HG03039 (cell line): ENCODE results near the gene GOLGA3.
"Not testable (repeated sequence)": the region's sequence is repeated elsewhere in the genome, so short reads cannot be mapped to it uniquely, and the experiment has no call there.

Experiments
- ATAC-seq: cut with Tn5 transposase; IDR thresholded peaks from one replicate; pipeline ENCODE4 v1.9.1; 2021; ENCODE audit warnings: mild to moderate bottlenecking, moderate library complexity; ENCODE audit not compliant: unreplicated experiment

Gene GOLGA3

DNA sequence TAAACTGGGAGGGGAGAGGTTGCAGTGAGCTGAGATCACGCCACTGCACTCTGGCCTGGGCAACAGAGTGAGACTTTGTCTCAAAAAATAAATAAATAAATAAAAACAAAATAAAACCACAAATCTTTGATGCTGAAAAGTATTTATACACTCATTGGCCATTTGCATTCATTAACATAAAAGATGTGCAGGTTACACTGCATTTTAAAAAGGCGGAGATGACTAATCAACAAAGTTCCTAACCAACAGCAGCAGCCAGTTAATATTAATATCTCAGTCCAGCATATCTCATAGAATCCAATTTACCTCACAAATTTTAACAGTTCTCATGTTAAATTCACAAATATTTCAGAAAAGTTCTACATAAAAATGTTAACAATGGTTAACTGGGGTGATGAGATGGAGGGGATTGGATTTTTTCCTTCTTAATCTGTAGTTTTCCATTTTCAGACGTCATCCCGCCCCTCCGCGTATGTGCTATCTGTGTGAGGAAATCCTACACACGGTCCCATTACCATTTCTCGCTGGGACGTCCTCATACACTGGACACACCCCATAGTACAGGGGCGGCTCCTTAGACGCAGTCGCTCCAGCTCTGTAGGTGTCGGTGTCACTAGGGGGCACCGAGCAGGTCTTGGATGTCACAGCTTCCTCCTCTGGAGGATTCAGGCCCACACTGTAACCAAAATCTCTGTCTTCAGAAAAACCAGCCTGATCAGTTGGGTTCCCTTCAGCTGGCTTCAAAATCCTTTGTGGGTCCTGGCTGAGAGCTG, 74.3 kb downstream of the GOLGA3 start:
- no peak for ATAC-seq

DNA sequence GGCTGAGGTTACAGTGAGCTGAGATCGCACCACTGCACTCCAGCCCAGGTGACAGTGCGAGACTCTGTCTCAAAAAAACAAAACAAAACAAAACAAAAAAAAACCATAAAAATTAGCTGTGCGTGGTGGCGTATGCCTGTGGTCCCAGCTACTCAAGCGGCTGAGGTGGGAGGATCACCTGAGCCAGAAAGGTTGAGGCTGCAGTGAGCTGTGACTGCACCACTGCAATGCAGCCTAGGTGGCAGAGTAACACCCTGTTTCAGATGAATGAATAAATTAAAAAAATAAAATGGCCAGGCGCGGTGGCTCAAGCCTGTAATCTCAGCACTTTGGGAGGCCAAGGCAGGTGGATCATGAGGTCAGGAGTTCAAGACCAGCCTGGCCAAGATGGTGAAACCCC, 75.0 kb downstream of the GOLGA3 start:
- ATAC-seq, result not testable (repeated sequence)

DNA sequence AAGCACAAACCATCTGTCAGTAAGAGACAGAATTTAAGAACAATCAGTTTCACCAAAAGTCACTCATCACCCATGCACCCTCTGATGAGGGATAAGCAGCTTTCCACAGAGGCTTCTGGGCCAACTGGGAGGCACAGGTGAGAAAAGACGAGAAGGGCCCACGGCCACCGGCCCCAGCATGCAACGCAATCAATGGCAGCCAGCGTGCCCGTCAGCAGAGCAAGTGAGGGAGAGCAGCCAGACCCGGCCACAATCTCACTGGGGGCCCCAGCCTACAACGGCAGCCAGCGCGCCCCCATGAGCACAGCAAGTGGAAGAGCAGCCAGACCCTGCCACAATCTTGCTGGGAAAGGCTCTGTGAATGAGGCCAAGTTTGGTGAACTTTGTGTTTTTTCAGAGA, 80.3 kb downstream of the GOLGA3 start:
- no peak for ATAC-seq

DNA sequence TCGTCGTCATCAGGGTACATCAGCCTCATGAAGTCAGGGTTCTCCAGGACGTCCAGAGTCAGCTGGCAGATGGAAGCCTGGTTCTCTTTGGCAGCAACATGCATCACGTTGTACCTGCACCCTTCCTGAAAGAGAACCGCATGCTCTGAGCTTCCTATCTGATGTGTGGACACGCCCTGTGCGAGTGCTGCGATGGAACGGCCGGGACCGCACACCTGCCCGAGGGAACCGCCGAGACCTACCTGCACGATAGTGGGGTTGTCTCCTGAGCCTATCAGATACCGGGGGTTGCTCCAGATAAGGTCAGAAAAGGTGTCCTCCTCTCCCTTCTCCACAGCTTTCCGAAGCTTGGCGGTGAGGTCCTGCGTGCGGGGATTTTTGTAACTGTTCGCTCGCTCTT, 80.8 kb downstream of the GOLGA3 start:
- ATAC-seq, result no peak

DNA sequence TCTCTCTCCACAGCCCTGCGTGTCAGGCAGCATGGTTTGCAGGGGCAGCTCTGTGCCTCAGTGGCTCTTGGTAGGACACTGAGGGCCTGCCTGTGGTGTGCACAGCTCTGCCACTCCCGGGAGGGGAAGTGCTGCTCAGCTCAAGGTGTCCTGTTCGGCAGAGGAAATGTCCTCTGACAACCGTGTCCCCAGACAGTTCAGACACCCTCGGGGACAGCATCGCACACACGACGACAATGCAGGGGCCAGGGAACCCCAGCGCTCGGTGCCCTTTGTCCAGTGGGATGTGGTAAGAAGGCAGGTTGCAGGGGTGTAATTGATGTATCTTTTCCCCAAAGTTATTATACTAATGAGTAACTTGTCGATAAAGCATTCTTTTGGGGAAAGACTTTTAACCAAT, 81.3 kb downstream of the GOLGA3 start:
- ATAC-seq, result no peak

DNA sequence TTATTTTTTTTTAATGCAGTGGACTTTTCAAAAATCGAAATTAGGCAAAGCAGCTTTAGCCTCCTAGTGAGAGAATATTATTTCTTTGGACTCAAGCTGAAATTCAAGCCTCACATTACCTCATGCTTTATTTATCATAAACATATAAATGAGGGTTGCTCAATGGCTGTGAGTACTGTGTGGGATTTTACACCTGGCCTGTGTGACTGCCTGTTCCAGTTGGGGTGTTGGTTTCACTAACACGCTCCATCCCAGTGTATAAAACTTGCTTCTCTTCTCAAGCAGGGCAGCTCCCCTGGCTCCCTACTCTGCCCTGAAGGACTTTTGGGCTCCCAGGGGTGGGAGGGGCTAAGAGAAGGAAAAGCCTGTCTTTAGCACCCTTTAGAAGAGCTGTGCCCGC, 82.1 kb downstream of the GOLGA3 start:
- no peak for ATAC-seq

DNA sequence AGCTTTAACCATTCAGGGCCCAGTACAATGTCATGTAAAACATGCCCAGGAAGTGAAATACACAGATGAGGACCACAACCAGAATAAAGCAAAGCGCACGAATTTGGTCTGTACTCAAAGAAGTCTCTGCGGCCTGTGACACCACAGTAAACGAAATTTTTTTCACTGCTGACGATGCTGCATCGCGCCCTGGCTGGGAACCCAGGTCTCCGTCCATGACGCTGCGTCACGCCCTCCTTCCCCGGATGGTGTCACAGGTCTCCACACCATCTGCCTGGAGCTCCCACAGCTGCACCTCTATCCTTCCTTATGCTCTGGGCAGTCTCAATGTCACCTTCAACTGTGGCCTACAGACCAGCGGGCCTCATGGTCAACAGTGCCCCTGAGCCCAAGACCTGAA, 84.8 kb downstream of the GOLGA3 start:
- ATAC-seq, result no peak

DNA sequence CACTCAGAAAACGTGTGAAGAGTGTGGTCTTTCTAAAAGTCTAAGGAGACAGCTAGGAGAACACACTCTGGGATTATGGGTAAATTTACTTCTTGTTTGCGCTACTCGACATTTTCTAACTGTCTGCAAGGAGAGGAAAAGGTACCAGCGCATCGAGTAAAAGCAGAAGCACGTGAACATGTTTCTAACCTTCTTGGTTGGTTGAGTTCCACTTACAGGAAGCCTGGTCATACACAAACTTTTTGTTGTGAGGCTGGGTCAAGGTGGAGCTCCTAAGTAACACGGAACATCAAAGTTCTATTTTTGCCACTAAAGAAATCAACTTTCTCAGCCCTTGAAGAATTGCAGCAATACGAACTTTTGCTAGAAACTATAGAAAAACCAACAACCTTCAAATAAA, 87.0 kb downstream of the GOLGA3 start:
- no peak for ATAC-seq

DNA sequence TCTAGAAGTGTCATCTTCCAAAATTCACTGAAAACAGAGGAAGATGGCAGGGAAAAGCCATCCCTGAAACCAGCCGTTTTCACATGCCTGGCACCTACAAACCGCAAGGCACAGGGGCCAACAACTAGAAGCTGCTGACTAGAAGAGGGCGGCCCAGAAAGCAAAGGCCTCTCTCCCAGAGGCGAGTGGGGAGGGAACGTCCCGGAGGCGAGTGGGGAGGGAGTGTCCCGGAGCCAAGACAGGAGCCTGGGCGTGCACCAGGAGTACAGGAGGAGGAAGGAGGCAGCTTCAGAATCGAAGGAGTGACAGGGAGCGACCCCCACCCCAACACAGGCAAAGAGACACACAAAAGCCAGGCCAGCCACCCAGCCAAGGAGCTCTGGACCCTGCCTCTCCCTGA, 88.0 kb downstream of the GOLGA3 start:
- ATAC-seq, result no peak

DNA sequence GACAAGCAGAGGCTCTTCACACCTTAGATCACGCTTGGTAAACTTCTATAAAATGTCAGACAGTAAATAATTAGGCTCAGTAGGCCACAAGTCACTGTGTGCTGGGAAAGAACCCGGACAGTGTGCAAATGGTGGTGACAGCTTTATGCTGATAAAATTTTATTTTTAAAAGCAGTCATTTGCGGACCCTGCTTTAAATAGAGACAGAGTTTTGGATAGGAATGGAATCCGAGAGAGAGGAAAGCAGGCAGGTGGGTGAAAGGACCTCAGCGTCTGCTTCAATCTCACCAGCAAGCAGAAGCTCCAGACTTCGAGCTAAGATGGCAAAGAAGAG, 88.4 kb downstream of the GOLGA3 start:
- ATAC-seq, result no peak

DNA sequence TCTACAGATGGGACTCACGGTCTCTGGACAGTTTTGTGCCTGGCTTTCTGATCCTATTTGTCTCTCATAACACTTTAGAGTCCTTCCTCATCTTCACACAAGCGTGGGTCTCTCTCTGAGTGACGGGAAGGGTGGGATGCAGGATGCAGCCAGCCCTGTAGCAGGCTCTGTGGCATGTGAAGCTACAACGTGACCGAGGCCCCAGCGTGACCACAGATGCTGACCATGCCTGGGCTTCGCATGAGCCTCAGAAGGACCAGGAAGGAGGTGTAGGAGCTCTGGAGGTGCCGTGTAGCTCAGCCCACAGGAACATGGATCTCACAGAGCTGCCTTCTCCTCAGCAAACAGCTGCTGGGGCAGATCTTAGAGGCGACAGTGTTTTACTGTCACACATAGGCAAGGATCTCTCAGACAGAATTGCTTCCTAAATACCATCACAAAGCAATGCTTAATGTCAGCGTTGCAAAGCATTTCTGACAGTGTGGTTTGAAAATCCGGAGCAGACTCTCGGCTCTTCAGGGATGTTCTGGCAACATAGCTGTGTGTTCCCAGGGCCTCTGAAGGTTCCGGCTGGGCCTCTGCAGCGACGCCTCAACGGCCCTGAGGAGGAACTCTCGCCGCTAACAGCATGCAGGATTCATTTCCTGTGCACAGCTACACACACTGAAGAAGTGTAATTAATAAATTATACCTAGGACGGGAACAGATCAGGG, 88.9 kb downstream of the GOLGA3 start:
- no peak for ATAC-seq

DNA sequence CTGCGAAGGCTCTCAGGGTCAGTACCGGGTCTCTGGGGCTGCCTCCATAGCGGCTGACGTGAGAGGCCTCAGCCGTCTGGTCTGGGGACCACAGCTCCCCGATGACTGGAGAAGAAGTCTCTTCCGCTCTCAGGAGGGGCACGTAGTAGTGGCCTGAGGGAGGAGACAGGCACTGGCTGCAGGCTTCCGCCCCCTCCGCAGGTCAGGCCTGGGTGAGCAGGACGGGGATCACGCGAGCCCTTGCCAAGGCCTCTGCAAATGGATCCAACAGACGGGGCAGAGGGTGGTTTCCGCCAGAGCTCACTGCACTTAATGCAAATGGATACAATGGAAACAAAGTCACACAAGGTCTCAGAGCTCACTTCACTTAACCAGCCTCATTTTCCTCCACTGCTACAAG, 91.8 kb downstream of the GOLGA3 start:
- no peak for ATAC-seq

DNA sequence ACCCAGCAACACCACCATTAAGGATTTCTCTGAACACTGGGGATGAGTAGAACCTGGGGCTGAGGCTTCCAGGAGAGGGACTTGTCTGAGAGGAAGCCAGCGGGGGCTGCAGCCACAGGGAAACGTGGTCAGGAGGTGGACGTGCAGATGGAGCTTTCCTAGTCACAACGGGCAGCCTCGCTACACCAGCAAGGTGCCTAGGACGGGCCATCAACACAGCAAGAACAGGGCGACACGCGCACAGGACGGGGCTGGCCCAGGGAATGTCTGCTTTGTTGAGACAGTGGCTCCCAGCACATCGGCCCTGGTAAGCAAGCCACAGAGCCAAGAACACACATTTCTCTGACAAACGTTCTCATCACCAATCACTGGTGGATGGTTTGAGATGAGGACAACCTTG, 92.3 kb downstream of the GOLGA3 start:
- ATAC-seq, result no peak

DNA sequence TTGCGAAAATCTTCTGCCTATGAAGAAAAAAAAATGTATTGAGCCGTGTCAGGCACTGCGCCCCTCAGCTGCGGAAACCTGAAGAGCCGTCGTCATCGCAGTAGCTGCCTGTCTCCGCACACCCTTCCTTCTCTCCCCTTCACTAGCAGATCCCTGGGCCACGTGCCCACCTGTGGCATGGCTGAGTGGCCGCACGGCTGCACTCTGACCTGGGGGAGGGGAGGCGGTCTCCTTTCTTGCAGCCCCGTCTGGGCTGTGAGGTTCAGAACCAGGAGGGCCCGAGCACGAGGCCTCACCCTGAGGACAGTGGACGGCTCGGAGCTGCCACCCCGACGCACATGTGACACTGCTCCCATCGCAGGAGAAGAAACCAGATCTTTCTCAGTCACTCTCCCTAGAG, 93.2 kb downstream of the GOLGA3 start:
- no peak for ATAC-seq

DNA sequence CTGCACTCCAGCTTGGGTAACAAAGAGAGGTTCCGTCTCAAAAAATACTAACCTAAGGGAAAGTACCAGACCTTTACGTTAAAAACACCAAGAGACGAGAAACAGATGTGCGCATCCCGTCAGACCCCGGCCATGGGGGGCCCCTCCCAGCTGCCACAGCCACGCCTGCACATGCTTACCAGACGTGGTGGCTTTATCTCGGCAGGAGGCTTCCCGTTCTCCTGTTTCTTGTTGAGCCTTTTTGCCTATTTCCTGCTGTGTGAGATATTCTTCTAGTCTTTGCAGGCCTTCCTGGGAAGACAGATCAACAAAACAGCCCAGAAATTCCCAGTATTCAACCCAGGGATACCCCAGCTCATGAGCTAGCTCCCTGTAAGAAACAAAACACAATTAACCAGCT, 94.5 kb downstream of the GOLGA3 start:
- no peak for ATAC-seq

DNA sequence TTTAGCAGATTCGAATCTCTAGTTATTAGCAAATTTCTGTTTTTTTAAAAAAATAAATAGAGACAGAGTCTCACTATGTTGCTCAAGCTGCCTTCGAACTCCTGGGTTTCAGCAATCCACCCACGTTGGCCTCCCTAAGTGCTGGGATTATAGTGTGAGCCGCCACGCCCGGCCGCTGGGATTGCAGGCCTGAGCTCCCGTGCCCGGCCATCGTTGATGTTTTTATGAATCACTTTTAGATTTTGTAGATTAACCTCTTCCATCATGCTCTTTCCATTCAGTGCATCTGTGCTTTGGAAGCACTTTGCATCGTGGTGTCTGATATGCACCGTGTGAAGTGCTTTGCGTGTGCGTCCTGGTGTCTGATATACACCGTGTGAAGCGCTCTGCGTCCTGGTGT, 97.1 kb downstream of the GOLGA3 start:
- no peak for ATAC-seq

DNA sequence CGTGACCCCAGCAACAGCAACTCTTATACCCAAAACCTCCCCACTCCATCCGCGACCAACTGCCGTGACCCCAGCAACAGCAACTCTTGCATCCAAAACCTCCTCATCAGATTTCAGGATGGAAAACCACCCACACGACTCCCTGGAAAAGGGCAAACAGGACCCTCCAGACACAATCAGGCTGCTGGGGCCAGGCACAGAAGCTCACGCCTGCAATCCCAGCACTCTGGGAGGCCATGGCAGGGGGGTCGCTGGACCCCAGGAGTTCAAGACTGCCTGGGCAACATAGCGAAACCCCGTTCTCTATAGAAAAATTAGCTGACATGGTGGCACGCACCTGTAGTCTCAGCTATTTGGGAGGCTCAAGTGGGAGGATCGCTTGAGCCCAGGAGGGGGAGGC, 98.3 kb downstream of the GOLGA3 start:
- no peak for ATAC-seq

DNA sequence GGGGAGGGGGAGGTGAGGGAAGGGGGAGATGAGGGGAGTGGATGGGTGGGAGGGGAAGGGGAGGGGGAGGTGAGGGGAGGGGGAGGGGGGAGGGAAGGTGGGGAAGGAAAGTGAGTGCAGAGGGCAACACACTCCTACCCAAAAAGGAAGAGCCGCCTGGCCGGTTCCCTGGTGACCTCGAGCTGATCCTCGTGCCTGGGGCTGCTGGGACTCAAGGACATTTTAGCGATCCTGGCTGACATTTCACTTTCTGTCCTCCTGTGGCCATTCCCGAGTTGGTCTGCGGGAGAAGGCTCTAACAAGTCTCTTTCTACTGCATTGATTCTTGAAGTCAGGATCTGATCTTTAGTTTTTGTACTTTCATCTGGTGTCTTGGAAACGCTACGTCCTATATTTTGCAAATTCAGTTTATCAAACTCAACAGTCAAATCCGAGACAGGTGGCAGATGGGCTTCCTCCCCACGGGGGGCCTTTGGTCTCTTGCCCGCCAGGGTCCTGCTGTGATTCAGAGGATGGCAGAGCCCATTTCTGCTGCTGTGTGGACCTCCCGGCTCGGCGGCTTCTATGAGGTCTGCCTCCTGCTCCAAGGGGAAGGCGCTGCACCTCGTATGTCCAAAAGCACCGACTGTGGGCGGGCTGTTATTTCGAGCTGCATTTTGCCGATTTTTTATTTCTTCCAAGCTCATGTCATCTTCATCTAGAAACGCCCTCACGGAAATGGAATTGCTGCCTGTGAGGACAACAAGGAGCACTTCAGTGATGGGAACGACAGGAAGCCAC, 98.9 kb downstream of the GOLGA3 start:
- no peak for ATAC-seq

DNA sequence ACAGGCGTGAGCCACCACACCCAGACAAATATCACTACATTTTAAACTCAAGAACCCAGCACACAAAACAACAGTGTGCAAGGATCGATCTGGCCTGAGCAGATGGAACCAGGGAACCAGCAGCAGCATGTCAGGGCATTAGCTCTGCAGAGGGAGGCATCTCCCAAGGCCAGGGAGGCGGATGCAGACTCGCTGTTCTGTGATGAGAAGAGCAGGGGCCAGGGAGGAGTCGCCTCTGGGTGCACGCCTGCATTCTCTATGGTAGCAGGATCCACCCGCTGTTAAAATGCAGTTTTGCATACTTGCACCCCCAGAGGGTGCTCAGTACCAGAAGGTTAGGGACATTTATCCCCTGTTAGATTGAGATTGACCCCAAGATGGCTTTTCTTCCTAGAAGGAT, 100.2 kb downstream of the GOLGA3 start:
- ATAC-seq, result no peak

DNA sequence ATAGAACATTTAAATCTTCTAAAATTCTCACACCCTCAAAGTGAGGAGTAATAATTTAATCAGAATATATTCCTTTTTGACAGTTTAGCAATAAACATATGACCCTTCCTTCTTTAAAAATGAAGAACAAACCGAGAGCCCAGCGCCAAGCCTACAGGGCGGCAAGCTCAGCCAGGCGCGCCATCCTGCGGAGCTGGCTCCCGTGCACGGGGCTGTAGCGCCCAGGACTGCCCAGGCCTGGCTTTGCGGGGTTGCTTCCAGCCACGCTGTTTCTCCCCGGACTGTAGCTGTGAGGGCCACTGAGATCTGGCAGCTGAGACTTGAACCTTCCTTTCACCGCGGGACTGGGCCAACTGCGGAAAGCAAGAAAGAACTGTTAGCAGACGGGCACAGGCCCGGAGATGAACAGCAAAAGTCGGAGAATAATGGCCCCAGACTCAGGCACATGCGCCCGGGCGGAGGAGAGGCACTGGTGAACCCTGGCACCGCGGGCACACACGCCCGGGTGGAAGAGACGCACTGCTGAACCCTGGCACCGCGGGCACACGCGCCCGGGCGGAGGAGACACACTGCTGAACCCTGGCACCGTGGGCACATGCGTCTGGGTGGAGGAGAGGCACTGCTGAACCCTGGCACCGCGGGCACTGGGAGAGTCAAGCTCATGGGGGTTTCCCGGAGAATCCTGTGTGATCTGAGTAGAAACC, 101.4 kb downstream of the GOLGA3 start:
- ATAC-seq, result no peak

DNA sequence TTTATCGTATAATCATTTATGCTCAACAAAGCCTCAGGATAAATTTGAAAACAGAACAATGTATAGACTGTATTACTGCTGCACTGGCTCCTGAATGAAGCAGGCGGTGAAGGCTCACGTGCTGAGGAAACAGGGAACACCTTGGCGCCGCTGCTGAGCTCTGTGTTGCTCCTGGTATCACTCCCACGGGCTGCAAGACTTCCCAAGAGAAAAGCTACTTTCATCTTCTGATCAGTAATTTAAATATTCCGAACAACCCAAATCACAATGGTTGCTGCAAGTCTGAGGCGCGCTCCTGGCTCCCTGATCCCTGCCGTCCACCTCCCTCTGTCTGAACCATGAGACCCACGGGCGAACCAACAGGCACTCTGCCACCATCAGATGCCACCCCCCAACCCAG, 102.3 kb downstream of the GOLGA3 start:
- no peak for ATAC-seq
